Fibroblast of lung (primary cell): Measurements from ENCODE around the gene MBD5. TPM values are rescaled to one million over a fixed set of nuclear protein-coding genes. Genes with fewer than 3 reads are reported as not detected.

Experiments used
- DNase-seq, 2 donors: peaks; one replicate each; pipeline versions ENCODE4 v3.0.0 to v3.0.0-alpha.2; 2010; ENCODE audit warnings: low read depth in 2 of 2
- H2AFZ ChIP-seq: 2 replicates; pipeline ENCODE4 v1.5.1; 2012; ENCODE audit warnings: low read length, control low read depth, inconsistent platforms
- H3K27ac ChIP-seq: 2 replicates; pipeline ENCODE4 v1.5.1; 2011; ENCODE audit warnings: low read length, control low read depth; ENCODE audit not compliant: insufficient read depth
- H3K27me3 ChIP-seq: 2 replicates; pipeline ENCODE4 v1.5.1; 2011; ENCODE audit warnings: mild to moderate bottlenecking, low read length; ENCODE audit not compliant: control insufficient read depth, insufficient read depth
- H3K36me3 ChIP-seq: 2 replicates; pipeline ENCODE4 v1.5.1; 2011; ENCODE audit warnings: low read length; ENCODE audit not compliant: control insufficient read depth, insufficient read depth
- H3K4me1 ChIP-seq: 2 replicates; pipeline ENCODE4 v1.5.1; 2011; ENCODE audit warnings: low read length; ENCODE audit not compliant: control insufficient read depth, insufficient read depth; ENCODE audit errors: extremely low read depth
- H3K4me2 ChIP-seq: 2 replicates; pipeline ENCODE4 v1.5.1; 2011; ENCODE audit warnings: low read length, control low read depth; ENCODE audit not compliant: insufficient read depth; ENCODE audit errors: extremely low read depth
- H3K4me3 ChIP-seq, 4 experiments: fragments of 200-600 bp in 1 of 4; sonication (generic) in 1 of 4; replicated peaks in 1 of 4; 2 replicates each; pipeline ENCODE4 v1.5.1; 2011 to 2016; ENCODE audit warnings: low read length in 4 of 4, low read depth in 3 of 4, mild to moderate bottlenecking in 3 of 4, control low read depth in 2 of 4, inconsistent platforms in 1 of 4, mixed read lengths in 1 of 4; ENCODE audit not compliant: insufficient read depth in 1 of 4; ENCODE audit errors: control extremely low read depth in 1 of 4
- H3K79me2 ChIP-seq: 2 replicates; pipeline ENCODE4 v1.5.1; 2012; ENCODE audit warnings: mild to moderate bottlenecking, low read length, inconsistent platforms; ENCODE audit not compliant: control insufficient read depth, insufficient read depth
- H3K9ac ChIP-seq: 2 replicates; pipeline ENCODE4 v1.5.1; 2011; ENCODE audit warnings: mild to moderate bottlenecking, low read length, control low read depth; ENCODE audit not compliant: insufficient read depth
- H3K9me3 ChIP-seq: 2 replicates; pipeline ENCODE4 v1.5.1; 2012; ENCODE audit warnings: low read depth, low read length; ENCODE audit not compliant: control insufficient read depth, insufficient read depth
- H4K20me1 ChIP-seq: 2 replicates; pipeline ENCODE4 v1.5.1; 2011; ENCODE audit warnings: low read length; ENCODE audit not compliant: control insufficient read depth, insufficient read depth; ENCODE audit errors: extremely low read depth
- CTCF ChIP-seq, 2 donors: IDR thresholded peaks in 1 of 2; conservative IDR thresholded peaks in 1 of 2; 1 replicate in 1 of 2; 2 replicates in 1 of 2; pipeline ENCODE4 v1.5.1; 2011 to 2012; ENCODE audit warnings: low read length in 2 of 2, control low read depth in 1 of 2, inconsistent platforms in 1 of 2, low read depth in 1 of 2, mild to moderate bottlenecking in 1 of 2
- EZH2 ChIP-seq: IDR thresholded peaks from 2 replicates; pipeline ENCODE4 v1.5.1; 2012; ENCODE audit warnings: low read length, control low read depth, mild to moderate bottlenecking; ENCODE audit errors: missing control alignments
- polyA plus RNA-seq, 2 donors: library from polyadenylated mRNA; depleted of rRNA in 1 of 2; stranded (reverse) in 1 of 2; unstranded in 1 of 2; fragments of >200 nt; gene quantifications; 2 replicates each; pipeline ENCODE4 v1.2.1, GENCODE V29; 2011 to 2012; ENCODE audit warnings: missing spikeins in 1 of 2
- total RNA-seq: library from RNA; depleted of rRNA; stranded (reverse); fragments of >200 nt; gene quantifications from 2 replicates; pipeline ENCODE4 v1.2.1, GENCODE V29; 2014

The MBD5 gene
- total and polyA plus RNA-seq, 2 donors (not counting 1 experiment from before 2014, with no cell fraction given): 26.1 to 32.4 TPM

GRCh38 chr2:148096012-148096411 is 75.1 kb downstream of the MBD5 start:
- Histone ChIP-seq H3K27ac (no peak overlapping the region), H3K27me3 (no peaks in the 10 kb centered on the region), H2AFZ (no peak overlapping the region), H3K4me2 (no peak overlapping the region), H3K79me2 (no peaks in the 10 kb centered on the region), H3K9me3 (no peaks in the 10 kb centered on the region), H3K9ac (no peak overlapping the region), H3K4me1 (no peaks in the 10 kb centered on the region), H3K36me3 (no peaks in the 10 kb centered on the region), H3K4me3 (no peak overlapping the region), H4K20me1 (no peaks in the 10 kb centered on the region)
- DNase-seq: peak in 1 of 2 donors; percentile 11
- TF ChIP-seq EZH2 (no peak), CTCF (conservative IDR thresholded peaks at IDR 0.05 in 1 of 2, IDR thresholded peaks at IDR 0.05 in 1 of 2; ENCODE audit: low read depth in 1 of 2, low read length in 2 of 2) (no peak)

GRCh38 chr2:148102641-148103040 is 81.8 kb downstream of the MBD5 start:
- DNase-seq: no peak
- H3K27me3 ChIP-seq: no peaks in the 10 kb centered on the region
- H2AFZ ChIP-seq: no peak overlapping the region
- H3K79me2 ChIP-seq: no peaks in the 10 kb centered on the region
- H3K9me3 ChIP-seq: no peaks in the 10 kb centered on the region
- no peak overlapping the region for H3K9ac ChIP-seq
- no peaks in the 10 kb centered on the region for H4K20me1 ChIP-seq
- no peak overlapping the region for H3K4me2 ChIP-seq
- TF ChIP-seq CTCF (conservative IDR thresholded peaks at IDR 0.05 in 1 of 2, IDR thresholded peaks at IDR 0.05 in 1 of 2; ENCODE audit: low read depth in 1 of 2, low read length in 2 of 2) (no peak), EZH2 (no peak)
- no peaks in the 10 kb centered on the region for H3K36me3 ChIP-seq
- H3K4me1 ChIP-seq: no peaks in the 10 kb centered on the region
- H3K27ac ChIP-seq: no peak overlapping the region
- no peak overlapping the region for H3K4me3 ChIP-seq

- H3K9me3 ChIP-seq: no peaks in the 10 kb centered on the region
These were observed 83.1 kb downstream of the MBD5 start for GRCh38 chr2:148103946-148104345.

More at GRCh38 chr2:148103946-148104345, 83.1 kb downstream of the MBD5 start:
- no peak for TF ChIP-seq CTCF (conservative IDR thresholded peaks at IDR 0.05 in 1 of 2, IDR thresholded peaks at IDR 0.05 in 1 of 2; ENCODE audit: low read depth in 1 of 2, low read length in 2 of 2)
- no peak for TF ChIP-seq EZH2
- Histone ChIP-seq H3K9ac (no peak overlapping the region), H3K27me3 (no peaks in the 10 kb centered on the region), H4K20me1 (no peaks in the 10 kb centered on the region), H3K4me3 (no peak overlapping the region), H3K4me1 (no peaks in the 10 kb centered on the region), H3K4me2 (no peak overlapping the region), H2AFZ (no peak overlapping the region), H3K36me3 (no peaks in the 10 kb centered on the region), H3K79me2 (no peaks in the 10 kb centered on the region), H3K27ac (no peak overlapping the region)
- DNase-seq: no peak
